Measurements from ENCODE around the gene LACRT. TPM values are rescaled to one million over a fixed set of nuclear protein-coding genes. Genes with fewer than 3 reads are reported as not detected.

The LACRT gene
- total and polyA plus RNA-seq, 9 of the 15 experiments (the other 6 are each of a cell fraction or from before 2014, with no cell fraction given) = not detected

GRCh38 chr12:54604436-54604835 lies 30.3 kb downstream of the LACRT start (continued):
- TF ChIP-seq ETS1 (conservative IDR thresholded peaks at IDR 0.05; ENCODE audit: control insufficient read depth, low read depth, low read length) = no peak

- DNase-seq (ENCODE audit: extremely low read depth in 1 of 4, low spot score in 3 of 4) (no peak), ATAC-seq (no peak), FAIRE-seq (no peak)
- H3K4me1 ChIP-seq (replicated peaks in 1 of 2; ENCODE audit: control insufficient read depth in 2 of 2, insufficient read depth in 2 of 2, low read length in 2 of 2) = no peaks in the 10 kb centered on the region; a peak in 2 of 5 replicates
- H3K4me3 ChIP-seq = no peak overlapping the region
- H3K9ac ChIP-seq (ENCODE audit: insufficient read depth in 1 of 2, low read depth in 2 of 2, low read length in 2 of 2) = no peak overlapping the region
- POLR2A ChIA-PET = no interaction called here
- H3K27me3 ChIP-seq (ENCODE audit: control insufficient read depth in 2 of 2, insufficient read depth in 2 of 2, low read length in 2 of 2) = peaks cover 0 to 5% of the 10 kb centered on the region in 2 experiments; a peak in 2 of 5 replicates
- no peak overlapping the region for H2AFZ ChIP-seq (ENCODE audit: low read depth, low read length)
- no peak for TF ChIP-seq POLR2G (IDR thresholded peaks at IDR 0.05; ENCODE audit: low read depth, low read length)
- TF ChIP-seq ZNF668 (CRISPR knock-in tag; IDR thresholded peaks at IDR 0.05) = no peak
- H3K36me3 ChIP-seq (ENCODE audit: control insufficient read depth, insufficient read depth, low read length) = no peaks in the 10 kb centered on the region
- no peak overlapping the region for H3K4me2 ChIP-seq (ENCODE audit: insufficient read depth, low read length)
- no peaks in the 10 kb centered on the region for H3K9me3 ChIP-seq (replicated peaks; ENCODE audit: control insufficient read depth, insufficient read depth, low read depth, low read length)
- in situ Hi-C loops (cut with MboI) = no loop called here
- WGBS (ENCODE audit: insufficient coverage, low coverage, missing lambda C conversion rate) = 6% methylated on average over 5 of the region's 5 CpGs
- H3K79me2 ChIP-seq (ENCODE audit: control insufficient read depth, insufficient read depth, low read length) = no peaks in the 10 kb centered on the region
- H3K9me1 ChIP-seq (ENCODE audit: control insufficient read depth, insufficient read depth, low read length) = no peaks in the 10 kb centered on the region
- BruUV-seq (replicated peaks) = no TSS peak
- H3K27ac ChIP-seq (ENCODE audit: extremely low read depth, low read depth, low read length) = no peak overlapping the region
- no peaks in the 10 kb centered on the region; the same call in 1 of the 2 replicates for H4K20me1 ChIP-seq (replicated peaks; ENCODE audit: control insufficient read depth, insufficient read depth, low read length)
- intact Hi-C loops (cut with micrococcal nuclease) = loop anchor here (5.0 to 10.0 kb wide), 2 partner anchors 53 to 351 kb away; no protein-coding TSS in a partner anchor
- CTCF ChIA-PET (ENCODE audit: low intra/inter-chr PET ratio) = interaction anchor here (1.1 to 1.2 kb wide), 2 partner anchors 24 to 470 kb away, joined by 3 to 5 read pairs; no protein-coding TSS in a partner anchor
Observed at GRCh38 chr12:54603872-54604271, 30.8 kb downstream of the LACRT start.

Data from K562 (cell line).